Neuronal stem cell (in vitro differentiated cells): Measurements from ENCODE around the gene TRIM7.

ENCODE experiments used
- DNase-seq: peaks from one replicate; pipeline ENCODE4 v3.0.0-alpha.2; 2013; ENCODE audit warnings: low spot score
- H2AFZ ChIP-seq: one replicate; pipeline ENCODE4 v1.6.1; 2013; ENCODE audit warnings: mild to moderate bottlenecking, low read length, inconsistent platforms
- H2AK5ac ChIP-seq: 2 replicates; pipeline ENCODE4 v1.6.1; 2013; ENCODE audit warnings: low read depth, mild to moderate bottlenecking, inconsistent platforms, low read length, moderate library complexity, mixed read lengths
- H2BK120ac ChIP-seq: 2 replicates; pipeline ENCODE4 v1.6.1; 2013; ENCODE audit warnings: low read depth, mild to moderate bottlenecking, inconsistent platforms, low read length, moderate library complexity, mixed read lengths
- H2BK12ac ChIP-seq: one replicate; pipeline ENCODE4 v1.6.1; 2013; ENCODE audit warnings: low read length, inconsistent platforms
- H2BK15ac ChIP-seq: 2 replicates; pipeline ENCODE4 v1.6.1; 2013; ENCODE audit warnings: mild to moderate bottlenecking, low read length, inconsistent platforms, mixed read lengths
- H2BK5ac ChIP-seq: one replicate; pipeline ENCODE4 v1.6.1; 2013; ENCODE audit warnings: inconsistent platforms, mild to moderate bottlenecking, low read length, moderate library complexity
- H3K14ac ChIP-seq: one replicate; pipeline ENCODE4 v1.6.1; 2013; ENCODE audit warnings: low read length, inconsistent platforms
- H3K18ac ChIP-seq: 2 replicates; pipeline ENCODE4 v1.6.1; 2013; ENCODE audit warnings: low read length, inconsistent platforms
- H3K23ac ChIP-seq: 2 replicates; pipeline ENCODE4 v1.6.1; 2013; ENCODE audit warnings: low read depth, mild to moderate bottlenecking, mixed read lengths, low read length, inconsistent platforms; ENCODE audit not compliant: poor library complexity
- H3K27ac ChIP-seq: replicated peaks from 3 replicates; pipeline ENCODE4 v1.5.1; 2013; ENCODE audit warnings: low read length, inconsistent platforms
- H3K27me3 ChIP-seq, 3 experiments: 2 replicates each; pipeline ENCODE4 v1.6.1; 2013; ENCODE audit warnings: low read length in 3 of 3, mild to moderate bottlenecking in 2 of 3, inconsistent platforms in 1 of 3, low read depth in 1 of 3, mixed read lengths in 1 of 3, moderate library complexity in 1 of 3; ENCODE audit not compliant: control insufficient read depth in 3 of 3, insufficient read depth in 3 of 3
- H3K36me3 ChIP-seq, 2 donors: replicated peaks in 1 of 2; 2 replicates each; pipeline ENCODE4 v1.6.1; 2013; ENCODE audit warnings: low read length in 2 of 2; ENCODE audit not compliant: control insufficient read depth in 2 of 2, insufficient read depth in 2 of 2
- H3K4ac ChIP-seq: 2 replicates; pipeline ENCODE4 v1.6.1; 2013; ENCODE audit warnings: inconsistent platforms, mild to moderate bottlenecking, low read length, moderate library complexity
- H3K4me1 ChIP-seq, 2 donors: 1 replicate in 1 of 2; 2 replicates in 1 of 2; pipeline ENCODE4 v1.6.1; 2013; ENCODE audit warnings: low read length in 2 of 2, low read depth in 1 of 2; ENCODE audit not compliant: control insufficient read depth in 2 of 2, insufficient read depth in 1 of 2
- H3K4me2 ChIP-seq: one replicate; pipeline ENCODE4 v1.6.1; 2013; ENCODE audit warnings: mild to moderate bottlenecking, low read length, inconsistent platforms; ENCODE audit not compliant: insufficient read depth, poor library complexity, severe bottlenecking
- H3K4me3 ChIP-seq, 2 donors: 2 replicates each; pipeline ENCODE4 v1.5.1; 2013; ENCODE audit warnings: low read length in 2 of 2, mild to moderate bottlenecking in 2 of 2, inconsistent platforms in 1 of 2, moderate library complexity in 1 of 2
- H3K79me1 ChIP-seq: one replicate; pipeline ENCODE4 v1.6.1; 2013; ENCODE audit warnings: low read depth, mild to moderate bottlenecking, inconsistent platforms, low read length, moderate library complexity
- H3K9ac ChIP-seq: one replicate; pipeline ENCODE4 v1.6.1; 2013; ENCODE audit warnings: mild to moderate bottlenecking, low read depth, low read length, inconsistent platforms; ENCODE audit not compliant: poor library complexity
- H3K9me3 ChIP-seq, 2 donors: replicated peaks in 1 of 2; 2 replicates each; pipeline versions ENCODE3 to v1.6.1; 2013; ENCODE audit warnings: low read length in 2 of 2, mild to moderate bottlenecking in 2 of 2, inconsistent platforms in 1 of 2, low read depth in 1 of 2, mixed read lengths in 1 of 2, moderate library complexity in 1 of 2; ENCODE audit not compliant: control insufficient read depth in 2 of 2, insufficient read depth in 1 of 2
- H4K8ac ChIP-seq: one replicate; pipeline ENCODE4 v1.6.1; 2013; ENCODE audit warnings: low read depth, mild to moderate bottlenecking, inconsistent platforms, low read length, moderate library complexity
- H4K91ac ChIP-seq: one replicate; pipeline ENCODE4 v1.6.1; 2013; ENCODE audit warnings: low read length, low read depth, mild to moderate bottlenecking, inconsistent platforms; ENCODE audit not compliant: poor library complexity
- WGBS, 2 donors: extraction: QIAGEN DNeasy Blood & Tissue Kit; methylation state at CpG; one replicate each; pipeline ENCODE4 v1.1.7; 2013; ENCODE audit warnings: missing lambda C conversion rate in 2 of 2, mixed read lengths in 1 of 2; ENCODE audit not compliant: insufficient read length in 2 of 2, insufficient replicate concordance in 1 of 2; ENCODE audit errors: extremely low coverage in 2 of 2; 5-methylcytosine and 5-hydroxymethylcytosine counted together

The TRIM7 gene

GRCh38 chr5:181153814-181154213, 51.2 kb downstream of the TRIM7 start:
- Histone ChIP-seq H3K23ac (no peak overlapping the region), H2AK5ac (no peak overlapping the region), H2BK120ac (no peak overlapping the region), H3K18ac (no peak overlapping the region), H3K4ac (no peak overlapping the region), H3K4me1 (peaks cover 0 to 1% of the 10 kb centered on the region in 2 donors), H2BK15ac (no peak overlapping the region), H3K79me1 (no peaks in the 10 kb centered on the region), H3K27ac (no peak overlapping the region), H2BK12ac (no peak overlapping the region), H3K9ac (no peak overlapping the region), H3K27me3 (peaks cover 0 to 8% (median 0%) of the 10 kb centered on the region in 3 experiments), H4K91ac (no peak overlapping the region), H3K36me3 (no peaks in the 10 kb centered on the region), H3K9me3 (peaks cover 0 to 2% of the 10 kb centered on the region in 2 donors), H2BK5ac (no peak overlapping the region), H2AFZ (no peak overlapping the region), H4K8ac (no peak overlapping the region), H3K14ac (no peak overlapping the region), H3K4me2 (no peak overlapping the region), H3K4me3 (no peak overlapping the region)
- WGBS, 2 donors, result no CpG with 5 or more reads among the region's 5 CpGs
- DNase-seq, result no peak

GRCh38 chr5:181152406-181152805, 52.6 kb downstream of the TRIM7 start:
- Histone ChIP-seq H2AFZ (no peak overlapping the region), H3K18ac (no peak overlapping the region), H3K4me2 (no peak overlapping the region), H3K27ac (no peak overlapping the region), H3K9me3 (peaks cover 0 to 2% of the 10 kb centered on the region in 2 donors), H4K8ac (no peak overlapping the region), H3K27me3 (peaks cover 0 to 12% (median 0%) of the 10 kb centered on the region in 3 experiments), H3K23ac (no peak overlapping the region), H3K9ac (no peak overlapping the region), H3K79me1 (no peaks in the 10 kb centered on the region), H2BK5ac (no peak overlapping the region), H2BK12ac (no peak overlapping the region), H2BK120ac (no peak overlapping the region), H4K91ac (no peak overlapping the region), H2AK5ac (no peak overlapping the region), H3K4ac (no peak overlapping the region), H3K4me1 (peaks cover 0 to 1% of the 10 kb centered on the region in 2 donors), H3K36me3 (no peaks in the 10 kb centered on the region), H2BK15ac (no peak overlapping the region), H3K14ac (no peak overlapping the region), H3K4me3 (no peak overlapping the region)
- no CpG with 5 or more reads among the region's 9 CpGs for WGBS, 2 donors
- no peak for DNase-seq

GRCh38 chr5:181151146-181151545, 53.9 kb downstream of the TRIM7 start:
- no peak overlapping the region for H2AFZ ChIP-seq
- DNase-seq, result no peak
- H3K27me3 ChIP-seq, result peaks cover 0 to 12% (median 0%) of the 10 kb centered on the region in 3 experiments

GRCh38 chr5:181149806-181150733, 54.9 kb downstream of the TRIM7 start:
- H3K27ac ChIP-seq, result no peak overlapping the region
- no peak overlapping the region for H3K4ac ChIP-seq
- no peak overlapping the region for H3K14ac ChIP-seq
- no peak overlapping the region for H3K4me3 ChIP-seq
- H3K79me1 ChIP-seq, result no peaks in the 10 kb centered on the region
- no peak overlapping the region for H4K8ac ChIP-seq
- H3K4me2 ChIP-seq, result no peak overlapping the region
- no peak overlapping the region for H3K9ac ChIP-seq
- peaks cover 0 to 2% of the 10 kb centered on the region in 2 donors for H3K9me3 ChIP-seq
- H2BK5ac ChIP-seq, result no peak overlapping the region
- H2BK15ac ChIP-seq, result no peak overlapping the region
- H2AFZ ChIP-seq, result no peak overlapping the region
- no CpG with 5 or more reads among the region's 14 CpGs for WGBS, 2 donors
- DNase-seq, result no peak
- H4K91ac ChIP-seq, result no peak overlapping the region
- no peak overlapping the region for H2BK120ac ChIP-seq
- peaks cover 0 to 1% of the 10 kb centered on the region in 2 donors for H3K4me1 ChIP-seq
- H3K36me3 ChIP-seq, result no peaks in the 10 kb centered on the region
- H3K23ac ChIP-seq, result no peak overlapping the region
- H3K27me3 ChIP-seq, result peaks cover 0 to 12% (median 0%) of the 10 kb centered on the region in 3 experiments
- no peak overlapping the region for H3K18ac ChIP-seq
- no peak overlapping the region for H2AK5ac ChIP-seq
- no peak overlapping the region for H2BK12ac ChIP-seq

More at GRCh38 chr5:181151146-181151545, 53.9 kb downstream of the TRIM7 start:
- Histone ChIP-seq H3K79me1 (no peaks in the 10 kb centered on the region), H3K4ac (no peak overlapping the region), H3K23ac (no peak overlapping the region), H3K4me2 (no peak overlapping the region), H3K9me3 (peaks cover 0 to 2% of the 10 kb centered on the region in 2 donors), H2AK5ac (no peak overlapping the region), H2BK5ac (no peak overlapping the region), H2BK12ac (no peak overlapping the region), H4K8ac (no peak overlapping the region), H3K4me1 (peaks cover 0 to 1% of the 10 kb centered on the region in 2 donors), H3K4me3 (no peak overlapping the region), H3K9ac (no peak overlapping the region), H3K27ac (no peak overlapping the region), H3K36me3 (no peaks in the 10 kb centered on the region), H3K18ac (peak overlapping the region; percentile 54), H3K14ac (no peak overlapping the region), H4K91ac (no peak overlapping the region), H2BK120ac (no peak overlapping the region), H2BK15ac (no peak overlapping the region)
- WGBS, 2 donors, result no CpG with 5 or more reads among the region's 9 CpGs
